K562 (cell line): ENCODE results near the gene TEX261. TPM values are rescaled to one million over a fixed set of nuclear protein-coding genes. Genes with fewer than 3 reads are reported as not detected.

ENCODE experiments used
- ATAC-seq: fragments of 200-7000 bp; cut with Tn5 transposase; 3 replicates; pipeline ENCODE4 v1.9.1; 2020; ENCODE audit warnings: moderate library complexity
- BruUV-seq: library from RNA; stranded (reverse); fragments of 400-500 nt; replicated peaks from 2 replicates; lab custom pipeline; 2021; lab: Mats Ljungman, UMichigan
- CTCF ChIA-PET: fragments of 300-600 bp; formaldehyde crosslinking; extraction: SDS; loops from one replicate; lab custom pipeline; 2021; ENCODE audit warnings: low intra/inter-chr PET ratio; lab: Yijun Ruan, JAX
- POLR2A ChIA-PET: fragments of 300-600, 350-650 bp; sonication (Branson Sonifier 250); formaldehyde crosslinking; extraction: SDS; loops from one replicate; lab custom pipeline; 2021; ENCODE audit warnings: antibody characterized with exemption, inconsistent platforms; lab: Yijun Ruan, JAX
- DNase-seq, 4 experiments: peaks; one replicate each; pipeline versions ENCODE4 v3.0.0 to v3.0.0-alpha.2; 2011 to 2018; ENCODE audit warnings: low spot score in 3 of 4, mixed read lengths in 3 of 4; ENCODE audit errors: extremely low read depth in 1 of 4
- FAIRE-seq: peaks from 2 replicates; lab custom pipeline; 2011; peaks lifted over from hg19 to GRCh38; lab: Jason Lieb, UNC
- H2AFZ ChIP-seq: 2 replicates; pipeline ENCODE4 v1.6.0; 2011; ENCODE audit warnings: low read depth, low read length, control low read depth, inconsistent platforms
- H3K27ac ChIP-seq: fragments of 200-600 bp; 3 replicates; pipeline ENCODE4 v1.8.0; 2011; ENCODE audit warnings: low read depth, mild to moderate bottlenecking, control low read depth, inconsistent platforms, low read length, moderate library complexity, mixed read lengths; ENCODE audit errors: extremely low read depth
- H3K27me3 ChIP-seq, 2 experiments: fragments of 300-600 bp in 1 of 2; 2 replicates in 1 of 2; 3 replicates in 1 of 2; pipeline versions ENCODE4 v1.6.0 to v1.8.0; 2011; ENCODE audit warnings: inconsistent platforms in 2 of 2, low read length in 2 of 2, mild to moderate bottlenecking in 1 of 2, mixed read lengths in 1 of 2, moderate library complexity in 1 of 2; ENCODE audit not compliant: control insufficient read depth in 2 of 2, insufficient read depth in 2 of 2
- H3K36me3 ChIP-seq: fragments of 300-600 bp; 3 replicates; pipeline ENCODE4 v1.8.0; 2011; ENCODE audit warnings: mild to moderate bottlenecking, low read length, inconsistent platforms; ENCODE audit not compliant: control insufficient read depth, insufficient read depth
- H3K4me1 ChIP-seq, 2 experiments: fragments of 200-600 bp in 1 of 2; replicated peaks in 1 of 2; 2 replicates in 1 of 2; 3 replicates in 1 of 2; pipeline versions ENCODE4 v1.5.1 to v1.8.0; 2011; ENCODE audit warnings: inconsistent platforms in 2 of 2, low read length in 2 of 2, mild to moderate bottlenecking in 1 of 2, mixed read lengths in 1 of 2, moderate library complexity in 1 of 2; ENCODE audit not compliant: control insufficient read depth in 2 of 2, insufficient read depth in 2 of 2
- H3K4me2 ChIP-seq: 2 replicates; pipeline ENCODE4 v1.6.1; 2011; ENCODE audit warnings: low read length, control low read depth, inconsistent platforms, mixed read lengths; ENCODE audit not compliant: insufficient read depth
- H3K4me3 ChIP-seq: fragments of 200-600 bp; sonication (generic), shearing (Covaris generic); 2 replicates; pipeline ENCODE4 v1.5.1; 2016; ENCODE audit warnings: control low read depth, inconsistent platforms
- H3K79me2 ChIP-seq: fragments of 200-600 bp; 3 replicates; pipeline ENCODE4 v1.8.0; 2011; ENCODE audit warnings: low read length, inconsistent platforms; ENCODE audit not compliant: control insufficient read depth, insufficient read depth
- H3K9ac ChIP-seq, 2 experiments: 2 replicates each; pipeline versions ENCODE4 v1.6.0 to v1.6.1; 2011; ENCODE audit warnings: low read depth in 2 of 2, low read length in 2 of 2, control low read depth in 1 of 2, inconsistent platforms in 1 of 2, mild to moderate bottlenecking in 1 of 2, mixed read lengths in 1 of 2; ENCODE audit not compliant: insufficient read depth in 1 of 2
- H3K9me1 ChIP-seq: one replicate; pipeline ENCODE4 v1.6.0; 2011; ENCODE audit warnings: inconsistent platforms, mild to moderate bottlenecking, low read length, moderate library complexity; ENCODE audit not compliant: control insufficient read depth, insufficient read depth
- H3K9me3 ChIP-seq: replicated peaks from 2 replicates; pipeline ENCODE4 v1.5.1; 2011; ENCODE audit warnings: low read depth, low read length, inconsistent platforms; ENCODE audit not compliant: control insufficient read depth, insufficient read depth
- H4K20me1 ChIP-seq: replicated peaks from 2 replicates; pipeline ENCODE4 v1.6.1; 2011; ENCODE audit warnings: low read length, inconsistent platforms, mixed read lengths; ENCODE audit not compliant: control insufficient read depth, insufficient read depth
- ASH1L ChIP-seq: fragments of 450-650 bp; IDR thresholded peaks from 2 replicates; pipeline ENCODE4 v1.6.1; 2018; ENCODE audit warnings: borderline replicate concordance, mild to moderate bottlenecking, low read depth; ENCODE audit not compliant: partially characterized antibody
- DMBX1 ChIP-seq: fragments of 250-450 bp; sonication (Bioruptor Pico); IDR thresholded peaks from 2 replicates; pipeline ENCODE4 v1.8.0; 2022; ENCODE audit warnings: inconsistent platforms, mild to moderate bottlenecking, moderate library complexity, borderline replicate concordance
- ELF1 ChIP-seq: fragments of 200-800 bp; sonication (Bioruptor generic); IDR thresholded peaks from 2 replicates; pipeline ENCODE4 v1.6.1; 2016; ENCODE audit warnings: missing genetic modification characterization, missing compliant biosample characterization
- HDAC6 ChIP-seq: IDR thresholded peaks from 2 replicates; pipeline ENCODE4 v1.6.1; 2012; ENCODE audit warnings: low read depth, mild to moderate bottlenecking, control low read depth, inconsistent platforms, low read length, moderate library complexity
- NFE2 ChIP-seq: IDR thresholded peaks from 2 replicates; pipeline ENCODE4 v1.6.1; 2014; ENCODE audit warnings: antibody characterized with exemption, low read depth
- NR2C1 ChIP-seq, 2 experiments: fragments of 450-650 bp; IDR thresholded peaks; 2 replicates each; pipeline ENCODE4 v1.6.1; 2017; ENCODE audit warnings: mild to moderate bottlenecking in 2 of 2, antibody characterized with exemption in 1 of 2, inconsistent platforms in 1 of 2, missing compliant biosample characterization in 1 of 2, missing genetic modification characterization in 1 of 2
- RBBP5 ChIP-seq: fragments of 200-600 bp; sonication (generic); IDR thresholded peaks from 2 replicates; pipeline ENCODE4 v1.6.1; 2012; ENCODE audit warnings: borderline replicate concordance, mild to moderate bottlenecking, low read length, control low read depth, inconsistent platforms; ENCODE audit not compliant: insufficient read depth, poor library complexity, severe bottlenecking
- RBM25 ChIP-seq: fragments of 200-400 bp; formaldehyde crosslinking; IDR thresholded peaks from 2 replicates; pipeline ENCODE4 v1.6.1; 2018; ENCODE audit warnings: low read length, low read depth, moderate library complexity; ENCODE audit not compliant: severe bottlenecking
- ZNF143 ChIP-seq: sonication (generic); formaldehyde crosslinking; IDR thresholded peaks from 2 replicates; pipeline ENCODE4 v1.9.0; 2022; ENCODE audit warnings: mild to moderate bottlenecking, missing genetic modification reagents
- WGBS: fragments of 100-300 bp; shearing (Covaris generic); methylation state at CpG from one replicate; pipeline ENCODE4 v1.1.6; 2016; ENCODE audit warnings: low coverage, mixed read lengths; ENCODE audit not compliant: insufficient coverage; ENCODE audit errors: missing lambda C conversion rate; 5-methylcytosine and 5-hydroxymethylcytosine counted together
- in situ Hi-C: fragments of 300-500 bp; cut with MboI; formaldehyde crosslinking; loops from 4 replicates; pipeline ENCODE4 v1.15.0; 2018; ENCODE audit warnings: inconsistent platforms, mixed read lengths
- intact Hi-C: fragments of 100-400 bp; cut with micrococcal nuclease; formaldehyde crosslinking; loops from 2 replicates; pipeline ENCODE4 v1.14.2; 2022
- polyA plus RNA-seq, 8 experiments: library from polyadenylated mRNA; depleted of rRNA in 4 of 8; stranded (reverse) in 5 of 8; unstranded in 3 of 8; fragments of >200 nt; fragmentation: Nextera tagmentation in 2 of 8; fragmentation: Illumina TruSeq in 1 of 8; extraction: Ambion mirVana in 2 of 8; extraction: Trizol in 1 of 8; gene quantifications; 2 replicates each; pipeline versions ENCODE4 v1.2.1 to v1.2.3, GENCODE V29; 2011 to 2014; ENCODE audit warnings: inconsistent platforms in 1 of 8, missing spikeins in 1 of 8
- total RNA-seq, 7 experiments: library from RNA; depleted of rRNA in 6 of 7; stranded (reverse); fragments of >200 nt in 6 of 7; fragmentation: Illumina TruSeq in 2 of 7; extraction: Trizol in 2 of 7; gene quantifications; 2 replicates each; pipeline versions ENCODE4 v1.2.1 to v1.2.3, GENCODE V29; 2011 to 2021; ENCODE audit warnings: low replicate concordance in 1 of 7
- TF ChIP-seq, protein P1 (sequence below): fragments of 450-650 bp; formaldehyde crosslinking; IDR thresholded peaks from 2 replicates; pipeline ENCODE4 v1.4.0; 2020; ENCODE audit warnings: mild to moderate bottlenecking, mixed read lengths
- TF ChIP-seq, protein P2 (sequence below): fragments of 250-450 bp; sonication (Bioruptor Pico); IDR thresholded peaks from 2 replicates; pipeline ENCODE4 v1.4.0; 2020; ENCODE audit warnings: mild to moderate bottlenecking, moderate library complexity
- TF ChIP-seq, protein P3 (sequence below): IDR thresholded peaks from 2 replicates; pipeline ENCODE4 v1.6.1; 2016; ENCODE audit warnings: missing genetic modification characterization, missing compliant biosample characterization

The TEX261 gene
- total and polyA plus RNA-seq, 9 of the 15 experiments (the other 6 are each of a cell fraction or from before 2014, with no cell fraction given): 11.9 to 110 (median 51.9) TPM

DNA sequence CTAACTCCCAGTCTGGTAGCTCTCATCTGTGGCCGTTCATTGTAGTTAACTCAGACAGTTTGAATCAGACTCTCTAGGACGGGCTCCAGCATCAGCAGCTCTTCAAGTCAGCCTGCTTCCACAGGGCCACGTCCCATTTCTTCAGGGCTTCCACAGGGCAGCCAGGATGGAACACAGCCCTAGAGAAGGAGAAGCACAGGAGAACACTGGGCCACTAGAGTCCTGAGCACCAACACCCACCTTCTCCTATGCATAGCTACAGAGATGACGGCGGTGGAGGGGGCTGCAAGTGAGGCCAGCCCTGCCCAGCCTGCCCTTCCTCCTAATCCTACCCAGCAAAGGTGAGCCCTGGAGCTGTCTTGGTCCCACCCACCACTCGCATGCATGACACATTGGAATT is 10.2 kb upstream of the TEX261 start (continued):
- TF ChIP-seq, protein P1, sequence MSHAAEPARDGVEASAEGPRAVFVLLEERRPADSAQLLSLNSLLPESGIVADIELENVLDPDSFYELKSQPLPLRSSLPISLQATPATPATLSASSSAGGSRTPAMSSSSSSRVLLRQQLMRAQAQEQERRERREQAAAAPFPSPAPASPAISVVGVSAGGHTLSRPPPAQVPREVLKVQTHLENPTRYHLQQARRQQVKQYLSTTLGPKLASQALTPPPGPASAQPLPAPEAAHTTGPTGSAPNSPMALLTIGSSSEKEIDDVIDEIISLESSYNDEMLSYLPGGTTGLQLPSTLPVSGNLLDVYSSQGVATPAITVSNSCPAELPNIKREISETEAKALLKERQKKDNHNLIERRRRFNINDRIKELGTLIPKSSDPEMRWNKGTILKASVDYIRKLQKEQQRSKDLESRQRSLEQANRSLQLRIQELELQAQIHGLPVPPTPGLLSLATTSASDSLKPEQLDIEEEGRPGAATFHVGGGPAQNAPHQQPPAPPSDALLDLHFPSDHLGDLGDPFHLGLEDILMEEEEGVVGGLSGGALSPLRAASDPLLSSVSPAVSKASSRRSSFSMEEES (CRISPR knock-in tag): no peak

DNA sequence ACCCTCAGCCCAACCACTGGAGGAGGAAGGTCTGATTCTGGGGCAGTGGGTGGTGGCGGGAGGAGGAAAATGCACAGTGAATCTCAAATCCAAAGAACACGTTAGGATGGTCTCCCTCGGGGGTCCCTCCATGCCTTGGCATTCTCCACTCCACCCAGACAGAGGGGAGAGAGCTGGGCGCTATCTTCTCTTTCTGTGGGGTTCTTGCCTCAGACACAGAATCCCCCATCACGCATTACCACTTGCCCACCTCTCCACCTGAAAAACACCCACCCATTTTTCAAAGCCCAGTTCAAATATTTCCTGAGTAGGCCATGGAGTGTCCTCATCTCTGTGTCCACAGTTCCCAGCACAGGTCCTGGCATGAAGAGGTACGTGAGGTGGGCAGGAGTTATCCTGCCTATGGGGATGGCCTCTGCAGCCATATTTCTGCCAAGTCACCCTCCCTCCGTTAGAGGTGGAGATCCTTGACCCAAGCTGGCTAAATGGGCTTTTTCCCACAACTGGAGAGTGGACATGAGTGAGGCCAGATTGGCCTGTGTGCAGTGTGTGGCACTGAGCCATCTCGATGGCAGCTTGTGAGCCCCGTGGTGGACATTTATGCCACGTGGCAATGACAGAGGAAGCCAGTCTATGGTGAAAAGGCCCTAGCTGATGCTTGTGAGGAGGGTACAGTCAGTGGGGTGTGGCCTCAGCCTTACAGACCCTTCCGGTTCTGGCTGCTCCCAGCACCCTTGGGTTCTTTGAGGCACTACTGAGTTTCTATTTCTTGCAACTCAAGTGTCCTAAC is 9.5 kb upstream of the TEX261 start:
- 35% methylated on average over 11 of the region's 11 CpGs for WGBS
- Histone ChIP-seq H3K4me2 (no peak overlapping the region), H3K27me3 (peaks cover 0 to 9% of the 10 kb centered on the region in 2 experiments; a peak in 3 of 5 replicates), H2AFZ (no peak overlapping the region), H3K27ac (no peak overlapping the region), H3K9ac (no peak overlapping the region), H3K36me3 (no peaks in the 10 kb centered on the region), H4K20me1 (no peaks in the 10 kb centered on the region), H3K9me3 (no peaks in the 10 kb centered on the region), H3K4me1 (peaks cover 17 to 24% of the 10 kb centered on the region in 2 experiments; a peak in 4 of 5 replicates), H3K4me3 (no peak overlapping the region), H3K9me1 (peaks cover 3% of the 10 kb centered on the region), H3K79me2 (no peaks in the 10 kb centered on the region)
- in situ Hi-C loops (no loop called here), intact Hi-C loops (loop anchor here (10.0 kb wide), 1 partner anchor 151 kb away; no protein-coding TSS in a partner anchor)
- ATAC-seq (no peak), DNase-seq (peak in 2 of 4 experiments; percentile 1 to 3), FAIRE-seq (no peak)
- no TSS peak for BruUV-seq
- CTCF ChIA-PET: no interaction called here
- POLR2A ChIA-PET: no interaction called here
- no peak for TF ChIP-seq ASH1L
- TF ChIP-seq RBBP5: no peak
- TF ChIP-seq, protein P2, sequence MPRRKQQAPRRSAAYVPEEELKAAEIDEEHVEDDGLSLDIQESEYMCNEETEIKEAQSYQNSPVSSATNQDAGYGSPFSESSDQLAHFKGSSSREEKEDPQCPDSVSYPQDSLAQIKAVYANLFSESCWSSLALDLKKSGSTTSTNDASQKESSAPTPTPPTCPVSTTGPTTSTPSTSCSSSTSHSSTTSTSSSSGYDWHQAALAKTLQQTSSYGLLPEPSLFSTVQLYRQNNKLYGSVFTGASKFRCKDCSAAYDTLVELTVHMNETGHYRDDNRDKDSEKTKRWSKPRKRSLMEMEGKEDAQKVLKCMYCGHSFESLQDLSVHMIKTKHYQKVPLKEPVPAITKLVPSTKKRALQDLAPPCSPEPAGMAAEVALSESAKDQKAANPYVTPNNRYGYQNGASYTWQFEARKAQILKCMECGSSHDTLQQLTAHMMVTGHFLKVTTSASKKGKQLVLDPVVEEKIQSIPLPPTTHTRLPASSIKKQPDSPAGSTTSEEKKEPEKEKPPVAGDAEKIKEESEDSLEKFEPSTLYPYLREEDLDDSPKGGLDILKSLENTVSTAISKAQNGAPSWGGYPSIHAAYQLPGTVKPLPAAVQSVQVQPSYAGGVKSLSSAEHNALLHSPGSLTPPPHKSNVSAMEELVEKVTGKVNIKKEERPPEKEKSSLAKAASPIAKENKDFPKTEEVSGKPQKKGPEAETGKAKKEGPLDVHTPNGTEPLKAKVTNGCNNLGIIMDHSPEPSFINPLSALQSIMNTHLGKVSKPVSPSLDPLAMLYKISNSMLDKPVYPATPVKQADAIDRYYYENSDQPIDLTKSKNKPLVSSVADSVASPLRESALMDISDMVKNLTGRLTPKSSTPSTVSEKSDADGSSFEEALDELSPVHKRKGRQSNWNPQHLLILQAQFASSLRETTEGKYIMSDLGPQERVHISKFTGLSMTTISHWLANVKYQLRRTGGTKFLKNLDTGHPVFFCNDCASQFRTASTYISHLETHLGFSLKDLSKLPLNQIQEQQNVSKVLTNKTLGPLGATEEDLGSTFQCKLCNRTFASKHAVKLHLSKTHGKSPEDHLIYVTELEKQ (CRISPR knock-in tag): no peak
- no peak for TF ChIP-seq ZNF143
- no peak for TF ChIP-seq HDAC6
- TF ChIP-seq DMBX1 (CRISPR knock-in tag): no peak
- TF ChIP-seq ELF1 (tag): no peak
- TF ChIP-seq NFE2: peak; percentile 42
- no peak for TF ChIP-seq NR2C1 (IDR thresholded peaks at IDR 0.05)
- no peak for TF ChIP-seq NR2C1 (tag; IDR thresholded peaks at IDR 0.05)
- TF ChIP-seq RBM25: no peak
- TF ChIP-seq, protein P3, sequence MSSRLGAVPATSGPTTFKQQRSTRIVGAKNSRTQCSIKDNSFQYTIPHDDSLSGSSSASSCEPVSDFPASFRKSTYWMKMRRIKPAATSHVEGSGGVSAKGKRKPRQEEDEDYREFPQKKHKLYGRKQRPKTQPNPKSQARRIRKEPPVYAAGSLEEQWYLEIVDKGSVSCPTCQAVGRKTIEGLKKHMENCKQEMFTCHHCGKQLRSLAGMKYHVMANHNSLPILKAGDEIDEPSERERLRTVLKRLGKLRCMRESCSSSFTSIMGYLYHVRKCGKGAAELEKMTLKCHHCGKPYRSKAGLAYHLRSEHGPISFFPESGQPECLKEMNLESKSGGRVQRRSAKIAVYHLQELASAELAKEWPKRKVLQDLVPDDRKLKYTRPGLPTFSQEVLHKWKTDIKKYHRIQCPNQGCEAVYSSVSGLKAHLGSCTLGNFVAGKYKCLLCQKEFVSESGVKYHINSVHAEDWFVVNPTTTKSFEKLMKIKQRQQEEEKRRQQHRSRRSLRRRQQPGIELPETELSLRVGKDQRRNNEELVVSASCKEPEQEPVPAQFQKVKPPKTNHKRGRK (tag): no peak
